ENCODE measurements around the gene NMD3. TPM values are rescaled to one million over a fixed set of nuclear protein-coding genes. Genes with fewer than 3 reads are reported as not detected.
"Not testable (repeated sequence)": the region's sequence is repeated elsewhere in the genome, so short reads cannot be mapped to it uniquely, and the experiment has no call there.

NMD3 gene
- total RNA-seq, result 47.4 TPM
- long read RNA-seq, transcript NMD3-202 (15 exons, 3,061 nt), result minor isoform, 6 of 135 reads
- long read RNA-seq, transcript NMD3-201 (16 exons, 3,049 nt), result major isoform, 71 of 135 reads
- long read RNA-seq, partial matches to known transcripts, result 4 of 135 reads
- long read RNA-seq, other reads (novel, unspliced or antisense), result 54 of 135 reads

- peak; percentile 98 for ATAC-seq (ENCODE audit: poor library complexity)
- intact Hi-C loops (cut with DNase I), result no loop called here
Measured at GRCh38 chr3:161220850-161221753, at the start of gene NMD3. Gene NMD3 (plus strand): TSS chr3:161221311. CDS start chr3:161222014, 703 bp downstream.

GRCh38 chr3:161171639-161172552, 49.2 kb upstream of the NMD3 start:
- intact Hi-C loops (cut with DNase I), result no loop called here
- no peak for DNase-seq
- ATAC-seq (ENCODE audit: poor library complexity), result peak; percentile 56

More at GRCh38 chr3:161220850-161221753, at the start of gene NMD3:
- DNase-seq, result peak; percentile 97

GRCh38 chr3:161175506-161175905, 45.6 kb upstream of the NMD3 start:
- intact Hi-C loops (cut with DNase I), result no loop called here
- ATAC-seq (ENCODE audit: poor library complexity), result no peak
- DNase-seq, result no peak

DNA sequence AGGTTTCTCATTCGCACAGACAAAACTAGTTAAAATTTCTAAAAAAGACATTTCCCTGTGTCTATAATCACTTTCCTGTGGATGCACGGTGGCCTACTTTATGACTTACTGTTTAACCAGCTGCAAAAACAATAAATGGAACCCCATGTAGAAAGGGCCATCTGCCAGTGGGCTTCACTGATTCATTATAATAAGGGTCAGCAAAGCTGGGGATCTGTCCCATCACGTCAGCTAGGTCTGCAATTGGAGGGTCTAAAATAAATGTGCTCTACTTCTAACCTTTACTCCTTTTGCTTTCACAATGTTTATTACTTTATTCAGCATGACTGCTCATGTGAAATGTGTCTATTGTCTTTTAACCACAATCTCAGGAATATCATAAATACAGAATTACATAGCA, 43.1 kb upstream of the NMD3 start:
- ATAC-seq (ENCODE audit: poor library complexity), result no peak
- no peak for DNase-seq
- intact Hi-C loops (cut with DNase I), result no loop called here

- intact Hi-C loops (cut with DNase I), result not testable (repeated sequence)
- ATAC-seq (ENCODE audit: poor library complexity), result peak; percentile 86
- DNase-seq, result peak; percentile 48
Measured at GRCh38 chr3:161181371-161181770, 39.7 kb upstream of the NMD3 start.

DNA sequence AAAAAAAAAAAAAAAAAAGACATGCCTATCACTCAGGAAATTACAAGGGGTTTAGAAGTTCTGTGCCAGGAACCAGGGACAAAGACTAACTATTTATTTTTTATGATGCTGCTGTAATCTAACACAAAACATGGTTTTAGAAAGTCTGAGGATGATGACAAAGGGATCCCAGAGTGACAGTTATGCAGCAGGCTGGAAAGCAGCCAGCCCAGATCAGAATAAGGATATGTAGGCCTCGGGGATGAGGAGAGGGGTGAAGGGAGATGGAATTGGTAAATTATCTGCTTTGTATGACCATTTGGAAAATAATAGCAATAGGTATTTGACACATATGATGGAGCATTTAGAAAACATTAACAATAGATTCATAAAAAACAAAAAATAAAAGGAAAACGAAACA, 34.1 kb upstream of the NMD3 start:
- intact Hi-C loops (cut with DNase I), result no loop called here
- ATAC-seq (ENCODE audit: poor library complexity), result no peak
- DNase-seq, result no peak

- intact Hi-C loops (cut with DNase I), result no loop called here
- DNase-seq (no peak), ATAC-seq (ENCODE audit: poor library complexity) (no peak)
Measured at GRCh38 chr3:161197855-161198850, 23.0 kb upstream of the NMD3 start.

- DNase-seq (no peak), ATAC-seq (ENCODE audit: poor library complexity) (no peak)
- intact Hi-C loops (cut with DNase I), result no loop called here
Measured at GRCh38 chr3:161199926-161200325, 21.2 kb upstream of the NMD3 start.

DNA sequence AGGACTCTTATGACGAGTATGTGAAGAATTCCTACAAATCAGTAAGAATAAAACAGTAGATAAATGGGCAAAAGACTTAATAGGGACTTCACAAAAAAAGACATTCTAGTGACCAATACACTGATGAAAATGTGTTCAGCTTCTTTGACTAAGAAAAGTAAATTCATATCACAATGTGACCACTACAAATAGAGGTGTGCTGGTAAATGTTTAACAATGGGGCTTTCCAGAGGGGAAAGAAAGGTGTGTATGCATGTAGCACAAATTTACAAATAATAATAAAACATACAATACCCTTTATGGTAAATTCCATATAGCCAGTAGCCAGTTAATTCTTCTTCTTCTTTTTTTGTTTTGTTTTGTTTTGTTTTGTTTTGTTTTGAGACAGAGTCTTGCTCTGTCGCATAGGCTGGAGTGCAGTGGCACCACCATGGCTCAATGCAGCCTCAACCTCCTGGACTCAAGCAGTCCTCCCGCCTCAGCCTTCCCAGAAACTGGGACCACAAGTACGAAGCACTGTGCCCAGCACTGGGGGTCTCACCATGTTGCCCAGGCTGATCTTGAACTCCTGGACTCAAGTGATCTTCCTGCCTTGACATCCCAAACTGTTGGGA, 17.5 kb upstream of the NMD3 start:
- no peak for DNase-seq
- intact Hi-C loops (cut with DNase I), result no loop called here
- ATAC-seq (ENCODE audit: poor library complexity), result no peak

GRCh38 chr3:161208931-161209330, 12.2 kb upstream of the NMD3 start:
- intact Hi-C loops (cut with DNase I), result no loop called here
- ATAC-seq (ENCODE audit: poor library complexity) (no peak), DNase-seq (no peak)

DNA sequence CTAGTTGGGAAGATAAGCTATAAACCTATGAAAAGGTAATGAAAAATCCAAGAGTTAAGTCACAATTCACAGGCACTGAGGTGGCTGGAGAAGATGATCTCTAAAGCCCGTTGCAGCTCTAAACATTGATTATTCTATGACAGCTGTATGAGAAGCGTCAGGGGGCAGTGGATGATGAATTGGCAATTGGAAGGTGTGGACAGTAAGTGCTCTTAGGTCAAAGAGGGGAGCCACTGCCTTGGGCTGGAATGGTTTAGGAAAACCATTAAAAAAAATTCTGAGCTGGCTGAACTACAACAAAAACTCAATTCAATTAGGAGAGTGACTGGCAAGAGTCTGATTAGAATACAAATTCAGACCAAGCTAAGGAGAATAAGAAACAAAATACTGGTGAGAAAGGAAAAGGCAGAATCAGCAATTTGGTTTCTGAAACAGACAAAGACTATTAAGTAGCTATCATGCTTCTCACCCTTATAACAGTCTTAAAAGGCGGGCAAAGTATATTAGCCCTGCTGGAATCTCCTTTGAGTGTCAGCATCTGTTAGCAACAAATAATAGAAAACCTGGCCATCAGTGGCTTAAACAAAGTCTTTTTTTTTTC, 8.8 kb upstream of the NMD3 start:
- no peak for DNase-seq
- intact Hi-C loops (cut with DNase I), result no loop called here
- no peak for ATAC-seq (ENCODE audit: poor library complexity)

GRCh38 chr3:161212906-161213305, 8.2 kb upstream of the NMD3 start:
- intact Hi-C loops (cut with DNase I), result no loop called here
- DNase-seq, result no peak
- no peak for ATAC-seq (ENCODE audit: poor library complexity)

- intact Hi-C loops (cut with DNase I), result no loop called here
- DNase-seq (no peak), ATAC-seq (ENCODE audit: poor library complexity) (no peak)
Measured at GRCh38 chr3:161213644-161214043, 7.5 kb upstream of the NMD3 start.

DNA sequence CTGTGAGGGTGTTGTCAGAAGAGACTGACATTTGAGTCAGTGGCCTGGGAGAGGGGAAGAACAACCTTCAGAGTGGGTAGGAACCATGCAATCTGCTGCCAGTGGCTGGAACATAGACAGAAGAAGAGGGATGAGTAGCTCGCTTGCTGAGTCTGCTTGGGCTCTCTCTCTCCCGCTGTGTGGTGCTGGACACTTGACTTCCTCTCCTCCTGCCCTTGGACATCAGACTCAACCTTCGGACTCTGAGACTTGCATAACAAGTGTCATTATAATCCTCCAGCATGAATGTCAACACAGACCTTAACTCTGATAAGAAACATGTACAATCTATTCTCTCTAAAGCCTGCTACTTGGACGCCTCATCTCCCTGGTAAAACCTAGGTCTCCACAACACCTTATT, 5.9 kb upstream of the NMD3 start:
- ATAC-seq (ENCODE audit: poor library complexity), result no peak
- intact Hi-C loops (cut with DNase I), result no loop called here
- no peak for DNase-seq

GRCh38 chr3:161217496-161217895, 3.6 kb upstream of the NMD3 start:
- no peak for ATAC-seq (ENCODE audit: poor library complexity)
- no peak for DNase-seq
- intact Hi-C loops (cut with DNase I), result no loop called here

GRCh38 chr3:161219495-161219894, 1.6 kb upstream of the NMD3 start:
- no peak for ATAC-seq (ENCODE audit: poor library complexity)

DNA sequence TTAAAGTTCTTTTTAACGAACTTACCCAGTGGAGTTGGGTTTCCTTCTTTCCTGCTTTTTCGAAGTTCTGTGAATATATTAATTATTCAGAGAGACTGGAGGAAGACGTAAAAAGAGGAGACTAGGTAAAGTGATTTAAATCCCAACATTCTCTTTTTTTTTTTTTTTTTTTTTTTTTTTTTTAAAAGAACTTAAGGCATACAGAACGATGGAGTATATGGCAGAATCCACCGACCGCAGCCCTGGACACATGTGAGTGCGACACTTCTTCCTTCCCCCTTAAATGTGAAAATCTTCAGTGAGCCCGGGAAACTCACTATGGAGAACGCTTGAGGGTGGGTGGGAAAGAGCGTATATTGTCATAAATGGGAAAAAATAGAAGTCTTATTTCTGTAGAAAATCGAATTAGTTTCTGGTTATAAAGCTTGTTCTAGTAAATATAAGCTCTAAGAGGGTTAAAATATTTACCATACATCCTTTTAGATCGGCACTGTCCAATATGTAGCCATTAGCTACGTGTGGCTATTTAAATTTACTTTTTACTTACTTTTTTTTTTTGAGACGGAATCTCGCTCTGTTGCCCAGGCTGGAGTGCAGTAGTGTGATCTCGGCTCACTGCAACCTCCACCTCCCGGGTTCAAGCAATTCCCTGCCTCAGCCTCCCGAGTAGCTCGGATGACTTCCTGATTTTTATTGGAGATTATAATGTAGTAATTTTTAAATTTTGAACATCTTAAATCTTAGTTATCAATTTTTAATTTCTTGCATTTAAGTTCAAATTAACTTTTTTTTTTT, 892 bp downstream of the NMD3 start:
- DNase-seq (peak; percentile 42), ATAC-seq (ENCODE audit: poor library complexity) (peak; percentile 49)
- intact Hi-C loops (cut with DNase I), result no loop called here

More at GRCh38 chr3:161219495-161219894, 1.6 kb upstream of the NMD3 start:
- intact Hi-C loops (cut with DNase I), result no loop called here
- no peak for DNase-seq

All from Right ventricle myocardium superior (tissue), 1 donor.